Gastrocnemius medialis (tissue), 4 donors: Measurements from ENCODE around the gene TTYH3.

Experiments
- CTCF ChIP-seq, 5 experiments: fragments of 450-650 bp in 3 of 5; fragments of 200-600 bp in 2 of 5; sonication (generic) in 2 of 5; IDR thresholded peaks in 4 of 5; conservative IDR thresholded peaks in 1 of 5; 1 replicate in 4 of 5; 2 replicates in 1 of 5; pipeline ENCODE4 v1.5.1; 2016 to 2019; ENCODE audit warnings: antibody characterized with exemption in 5 of 5, mild to moderate bottlenecking in 3 of 5, moderate library complexity in 3 of 5
- POLR2A ChIP-seq, 2 donors: fragments of 450-650 bp; IDR thresholded peaks; one replicate each; pipeline ENCODE4 v1.6.1; 2017; ENCODE audit warnings: antibody characterized with exemption in 2 of 2, mild to moderate bottlenecking in 2 of 2, moderate library complexity in 2 of 2

GRCh38 chr7:2665359-2665791 is 33.6 kb downstream of the TTYH3 start:
- TF ChIP-seq CTCF (IDR thresholded peaks at IDR 0.05 in 4 of 5, conservative IDR thresholded peaks at IDR 0.05 in 1 of 5) (no peak), POLR2A (IDR thresholded peaks at IDR 0.05) (no peak)
